DMS 273 (cell line): ENCODE measurements around the gene MTMR12.
"Not testable (repeated sequence)": the region's sequence is repeated elsewhere in the genome, so short reads cannot be mapped to it uniquely, and the experiment has no call there.

Source experiments
- DNase-seq: peaks from one replicate; lab custom pipeline; 2025; ENCODE audit not compliant: unreplicated experiment; lab: John Stamatoyannopoulos, UW

MTMR12 gene

DNA sequence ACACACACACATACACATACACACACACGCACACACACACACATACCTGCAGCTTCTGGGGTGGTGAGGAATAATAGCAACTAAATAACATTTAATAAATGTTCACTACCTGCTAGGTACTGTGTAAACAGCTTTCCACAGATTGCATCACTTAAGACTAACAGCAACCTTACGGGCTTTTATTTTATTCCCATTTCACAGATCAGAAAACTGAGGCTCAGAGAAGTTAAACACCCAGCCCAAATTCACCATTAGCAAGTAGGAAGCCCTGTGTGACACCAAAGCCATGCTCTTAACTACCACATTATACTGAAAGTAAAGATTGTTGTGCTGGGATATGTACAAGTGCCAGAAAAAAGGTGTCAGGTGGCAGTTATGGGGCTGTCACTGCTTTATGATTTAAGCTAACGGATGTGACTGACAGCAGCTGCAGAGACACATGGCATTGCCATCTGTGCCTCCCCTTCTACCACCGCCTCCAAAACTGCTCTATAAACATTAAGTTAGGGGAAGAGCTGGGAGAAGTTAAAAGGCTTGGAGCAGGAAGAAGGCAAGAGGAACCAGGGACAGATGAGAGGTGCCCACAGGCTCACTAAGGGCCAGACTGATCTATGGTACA, 13.6 kb downstream of the MTMR12 start:
- DNase-seq, result peak; percentile 87

GRCh38 chr5:32298059-32298415, 14.7 kb downstream of the MTMR12 start:
- DNase-seq, result peak; percentile 34

GRCh38 chr5:32297181-32298058, 15.3 kb downstream of the MTMR12 start:
- DNase-seq, result no peak

DNA sequence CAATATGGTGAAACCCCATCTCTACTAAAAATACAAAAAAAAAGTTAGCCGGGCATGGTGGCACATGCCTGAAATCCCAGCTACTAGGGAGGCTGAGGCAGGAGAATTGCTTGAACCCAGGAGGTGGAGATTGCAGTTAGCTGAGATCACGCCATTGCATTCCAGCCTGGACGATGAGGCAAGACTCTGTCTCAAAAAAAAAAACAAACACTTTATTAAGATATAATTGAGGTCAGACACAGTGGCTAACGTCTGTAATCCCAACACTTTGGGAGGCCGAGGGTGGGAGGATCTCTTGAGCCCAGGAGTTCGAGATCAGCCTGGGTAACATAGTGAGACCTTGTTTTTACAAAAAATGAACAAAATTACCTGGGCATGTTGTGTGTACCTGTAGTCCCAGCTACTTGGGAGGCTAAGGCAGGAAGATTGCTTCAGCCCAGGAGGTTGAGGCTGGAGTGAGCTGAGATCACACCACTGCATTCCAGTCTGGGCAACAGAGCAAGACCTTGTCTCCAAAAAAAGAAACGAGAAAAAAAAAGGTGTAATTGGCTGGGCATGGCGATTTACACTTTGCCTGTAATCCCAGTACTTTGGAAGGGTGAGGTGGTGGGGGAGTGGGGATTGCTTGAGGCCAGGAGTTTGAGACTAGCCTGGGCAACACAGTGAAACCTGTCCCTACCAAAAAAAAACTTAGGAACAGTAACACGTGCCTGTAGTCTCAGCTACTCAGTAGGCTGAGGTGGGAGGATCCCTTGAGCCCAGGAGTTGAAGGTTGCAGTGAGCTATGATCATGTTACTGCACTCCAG, 16.6 kb downstream of the MTMR12 start:
- not testable (repeated sequence) for DNase-seq

- DNase-seq, result no peak
These were observed 21.1 kb downstream of the MTMR12 start for GRCh38 chr5:32291591-32291990.

DNA sequence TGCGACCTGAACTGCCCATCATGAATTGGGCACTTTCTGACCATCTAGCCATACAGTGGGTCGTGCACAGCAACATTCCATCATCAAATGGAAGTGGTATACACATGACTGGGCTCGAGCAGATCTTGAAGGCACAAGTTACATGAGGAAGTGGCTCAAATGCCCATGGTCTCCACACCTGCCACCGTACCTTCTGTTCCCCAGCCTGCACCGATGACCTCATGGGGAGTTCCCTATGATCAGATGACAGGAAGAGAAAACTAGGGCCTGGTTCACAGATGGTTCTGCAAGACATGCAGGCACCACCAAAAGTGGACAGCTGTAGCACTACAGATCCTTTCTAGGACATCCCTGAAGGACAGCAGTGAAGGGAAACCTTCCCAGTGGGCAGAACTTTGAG, 21.8 kb downstream of the MTMR12 start:
- DNase-seq, result peak; percentile 34

DNA sequence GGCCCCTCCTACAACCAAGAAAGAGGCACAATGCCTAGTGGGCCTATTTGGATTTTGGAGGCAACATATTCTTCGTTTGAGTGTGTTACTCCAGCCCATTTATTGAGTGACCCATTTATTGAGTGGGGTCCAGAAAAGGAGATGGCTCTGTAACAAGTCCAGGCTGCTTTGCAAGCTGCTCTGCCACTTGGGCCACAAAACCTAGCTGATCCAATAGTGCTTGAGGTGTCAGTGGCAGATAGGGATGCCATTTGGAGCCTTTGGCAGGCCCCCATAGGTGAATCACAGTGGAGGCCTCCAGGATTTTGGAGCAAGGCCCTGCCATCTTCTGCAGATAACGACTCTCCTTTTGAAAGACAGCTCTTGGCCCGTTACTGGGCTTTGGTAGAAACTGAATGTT, 22.2 kb downstream of the MTMR12 start:
- not testable (repeated sequence) for DNase-seq

- not testable (repeated sequence) for DNase-seq
These were observed 22.8 kb downstream of the MTMR12 start for GRCh38 chr5:32289986-32290385.

DNA sequence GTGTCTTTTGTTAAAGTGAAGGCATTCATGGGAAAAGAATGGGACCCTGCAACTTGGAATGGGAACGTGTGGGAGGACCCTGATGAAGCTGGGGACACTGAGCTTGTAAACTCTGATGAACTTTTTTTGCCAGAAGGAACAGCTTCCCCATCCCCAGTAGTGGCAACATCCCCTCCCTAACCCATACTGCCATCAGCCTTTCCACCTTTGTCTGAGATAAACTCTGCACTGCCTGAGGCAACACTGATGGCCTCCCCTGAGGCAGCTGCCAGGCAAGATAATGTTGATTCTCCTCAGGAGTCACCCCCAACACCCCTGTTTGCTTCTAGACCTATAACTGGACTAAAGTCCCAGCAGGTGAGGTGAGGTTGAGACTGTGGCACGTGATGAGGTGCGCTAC, 24.6 kb downstream of the MTMR12 start:
- not testable (repeated sequence) for DNase-seq

- not testable (repeated sequence) for DNase-seq
These were observed 25.2 kb downstream of the MTMR12 start for GRCh38 chr5:32287525-32287924.

- DNase-seq, result no peak
These were observed 27.1 kb downstream of the MTMR12 start for GRCh38 chr5:32285510-32286138.

DNA sequence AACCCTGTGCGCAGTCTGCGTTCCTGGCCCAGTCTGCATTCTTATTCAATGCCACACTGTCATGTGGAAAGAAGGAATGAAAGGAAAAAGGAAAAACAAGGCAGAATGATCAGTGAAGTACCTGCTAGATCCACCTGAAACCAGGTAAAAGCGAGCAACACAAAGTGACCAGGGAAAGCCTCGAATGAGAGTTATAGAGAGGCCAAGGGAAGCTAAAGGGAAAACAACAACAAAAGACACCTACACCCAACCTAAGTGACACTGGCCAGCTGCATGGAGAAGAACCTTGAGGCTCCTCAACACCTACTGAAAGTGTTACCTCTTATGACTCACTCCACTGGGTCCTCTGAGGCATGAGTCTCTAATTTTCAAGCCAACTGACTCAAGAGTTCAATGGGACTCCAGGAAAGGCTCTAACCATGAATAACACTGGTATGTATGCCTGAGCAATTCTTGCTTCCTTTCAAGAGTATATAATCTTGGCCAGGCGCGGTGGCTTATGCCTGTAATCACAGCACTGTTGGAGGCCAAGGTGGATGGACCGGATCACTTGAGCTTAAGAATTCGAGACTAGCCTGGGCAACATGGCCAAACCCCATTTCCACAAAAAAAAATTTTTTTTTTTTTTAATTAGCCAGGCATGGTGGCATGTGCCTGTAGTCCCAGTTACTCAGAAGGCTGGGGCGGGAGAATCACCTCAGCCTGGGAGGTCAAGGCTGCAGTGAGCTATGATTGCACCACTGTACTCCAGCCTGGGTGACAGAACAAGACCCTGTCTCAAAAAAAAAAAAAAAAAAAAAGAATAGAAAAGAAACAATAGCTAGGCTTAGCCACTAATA, 29.0 kb downstream of the MTMR12 start:
- no peak for DNase-seq

GRCh38 chr5:32283061-32283460, 29.7 kb downstream of the MTMR12 start:
- no peak for DNase-seq

- DNase-seq, result no peak
These were observed 30.1 kb downstream of the MTMR12 start for GRCh38 chr5:32282633-32283032.

DNA sequence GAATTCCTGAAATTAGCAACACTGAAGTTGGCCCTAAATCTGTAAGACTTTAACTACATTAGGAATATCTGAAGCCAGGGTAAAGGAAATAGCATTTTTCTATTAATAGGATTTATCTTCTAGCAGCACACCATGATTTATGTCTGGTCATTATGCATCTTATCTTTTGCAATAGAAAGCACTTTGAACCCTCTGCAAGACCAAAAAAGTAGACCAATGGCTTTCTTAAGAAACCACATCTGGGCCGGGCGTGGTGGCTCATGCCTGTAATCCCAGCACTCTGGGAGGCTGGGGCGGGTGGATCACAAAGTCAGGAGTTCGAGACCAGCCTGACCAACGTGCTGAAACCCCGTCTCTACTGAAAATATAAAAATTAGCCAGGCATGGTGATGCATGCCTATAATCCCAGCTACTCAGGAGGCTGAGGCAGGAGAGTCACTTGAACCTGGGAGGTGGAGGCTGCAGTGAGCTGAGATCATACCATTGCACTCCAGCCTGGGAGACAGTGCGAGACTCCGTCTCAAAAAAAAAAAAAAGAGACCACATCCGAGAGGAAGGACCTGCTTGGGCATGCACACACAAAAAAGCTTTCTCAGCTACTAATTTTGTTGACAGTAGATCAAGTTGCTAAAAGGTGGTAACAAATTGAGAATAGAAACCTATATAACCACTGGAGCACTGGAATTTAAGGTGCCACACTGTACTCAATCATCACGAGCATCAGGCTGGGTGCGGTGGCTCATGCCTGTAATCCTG, 31.2 kb downstream of the MTMR12 start:
- not testable (repeated sequence) for DNase-seq

- DNase-seq, result no peak
These were observed 32.1 kb downstream of the MTMR12 start for GRCh38 chr5:32280656-32281081.

DNA sequence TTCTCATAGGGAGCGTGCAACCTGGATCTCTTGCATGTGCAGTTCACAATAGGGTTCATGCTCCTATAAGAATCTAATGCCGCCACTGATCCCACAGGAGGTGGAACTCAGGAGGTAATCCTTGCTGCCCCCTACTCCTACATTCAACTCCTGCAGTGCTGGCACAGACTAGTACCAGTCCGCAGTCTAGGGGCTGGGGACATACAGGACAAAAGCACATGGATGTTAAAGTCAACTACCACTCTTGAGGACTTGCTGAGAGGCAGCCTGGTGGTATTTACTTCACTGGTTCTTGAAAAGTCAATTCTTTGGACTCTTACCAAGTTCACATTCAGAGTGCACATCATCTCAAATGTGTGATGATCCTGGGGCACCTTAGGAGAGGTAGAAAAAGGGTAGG, 33.0 kb downstream of the MTMR12 start:
- no peak for DNase-seq

- DNase-seq, result no peak
These were observed 33.5 kb downstream of the MTMR12 start for GRCh38 chr5:32279223-32279622.

DNA sequence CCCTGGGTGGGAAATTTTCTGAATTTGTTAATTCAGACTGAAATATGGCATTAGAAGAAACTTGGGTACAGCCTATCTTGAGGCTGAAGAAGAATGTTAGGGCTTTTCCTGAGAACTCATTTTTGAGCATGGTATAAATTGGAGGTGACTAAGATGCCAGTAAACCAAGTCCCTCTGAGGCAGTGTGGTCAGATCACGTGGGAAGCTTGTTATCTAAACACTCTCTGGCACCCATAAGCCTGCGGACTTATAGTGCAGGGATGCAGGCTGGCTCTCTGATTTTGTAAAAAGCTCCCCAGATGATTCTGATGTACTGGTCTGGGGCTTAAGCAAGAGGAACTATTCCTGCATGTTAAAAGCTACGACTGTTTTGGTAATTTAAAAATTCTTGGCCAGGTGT, 34.3 kb downstream of the MTMR12 start:
- DNase-seq, result no peak

- no peak for DNase-seq
These were observed 34.9 kb downstream of the MTMR12 start for GRCh38 chr5:32277798-32278197.
